Measurements from ENCODE around the gene CABCOCO1. TPM values are rescaled to one million over a fixed set of nuclear protein-coding genes. Genes with fewer than 3 reads are reported as not detected.
"Not testable (repeated sequence)": the region's sequence is repeated elsewhere in the genome, so short reads cannot be mapped to it uniquely, and the experiment has no call there.

CABCOCO1 gene
- total and polyA plus RNA-seq, 4 donors, result 3.8 to 15.4 (median 10.1) TPM

DNA sequence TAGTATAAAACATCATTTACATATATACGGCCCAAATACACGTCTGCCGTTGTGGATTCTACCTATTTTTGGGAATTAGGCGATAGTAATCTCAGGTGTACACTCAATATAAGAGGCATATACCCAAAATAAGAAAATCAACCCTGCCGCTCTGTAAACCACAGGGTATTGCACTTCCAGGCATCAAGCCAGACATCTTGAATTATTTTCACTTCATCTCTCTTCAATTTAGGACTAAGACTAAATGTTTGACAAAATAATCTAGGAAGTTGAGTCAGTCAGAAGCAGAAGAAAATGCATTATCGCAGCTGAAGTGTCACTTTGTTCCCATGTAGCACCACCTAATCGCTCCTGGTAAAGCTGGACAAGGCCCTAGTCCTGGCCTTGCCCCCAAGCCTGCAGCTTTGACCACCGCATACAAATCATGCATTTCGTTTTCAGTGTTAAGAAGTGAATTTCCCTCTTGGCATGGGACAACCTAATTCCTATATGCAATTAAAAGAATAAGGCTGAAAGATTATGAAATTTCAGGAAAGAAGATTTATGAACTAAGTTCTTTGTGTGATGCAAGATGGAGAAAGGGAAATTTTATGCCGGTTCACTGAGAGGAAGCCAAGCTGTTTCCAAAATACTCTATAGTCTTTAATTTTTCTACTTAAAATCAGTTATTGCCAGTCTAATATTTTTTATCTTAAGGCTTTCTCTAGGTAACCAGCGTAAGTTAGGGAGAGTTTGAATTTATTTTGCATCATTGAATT lies 26.0 kb downstream of the CABCOCO1 start:
- H3K9me3 ChIP-seq (ENCODE audit: control insufficient read depth in 4 of 4, insufficient read depth in 3 of 4, low read length in 3 of 4), result no peaks in the 10 kb centered on the region
- WGBS, 2 donors, result 91 to 92% methylated on average over 11 of the region's 11 CpGs
- H3K4me1 ChIP-seq (ENCODE audit: control insufficient read depth in 5 of 5, insufficient read depth in 5 of 5, low read length in 5 of 5), result peaks cover 0 to 14% (median 0%) of the 10 kb centered on the region in 5 donors
- no peak overlapping the region for H3K27ac ChIP-seq (ENCODE audit: low read depth in 1 of 2, low read length in 1 of 2)
- H3K4me3 ChIP-seq, result no peak overlapping the region
- no peaks in the 10 kb centered on the region for H3K27me3 ChIP-seq (ENCODE audit: control insufficient read depth in 3 of 3, insufficient read depth in 3 of 3, low read length in 2 of 3)
- no peak for TF ChIP-seq CTCF (IDR thresholded peaks at IDR 0.05; ENCODE audit: control extremely low read depth, extremely low read depth)
- no peaks in the 10 kb centered on the region for H3K36me3 ChIP-seq (ENCODE audit: control insufficient read depth in 4 of 4, insufficient read depth in 4 of 4, low read length in 4 of 4)
- no peak overlapping the region for H3K9ac ChIP-seq (ENCODE audit: insufficient read depth in 1 of 2, low read length in 2 of 2)
- ATAC-seq (ENCODE audit: insufficient read depth, low FRiP score) (no peak), DNase-seq (peak in 1 of 3 donors; percentile 44)

GRCh38 chr10:61691667-61692066 lies 28.9 kb downstream of the CABCOCO1 start:
- not testable (repeated sequence) for H3K36me3 ChIP-seq (ENCODE audit: control insufficient read depth in 4 of 4, insufficient read depth in 4 of 4, low read length in 4 of 4); H3K27me3 ChIP-seq (ENCODE audit: control insufficient read depth in 3 of 3, insufficient read depth in 3 of 3, low read length in 2 of 3); DNase-seq; H3K9ac ChIP-seq (ENCODE audit: insufficient read depth in 1 of 2, low read length in 2 of 2); H3K4me3 ChIP-seq; H3K9me3 ChIP-seq (ENCODE audit: control insufficient read depth in 4 of 4, insufficient read depth in 3 of 4, low read length in 3 of 4); H3K27ac ChIP-seq (ENCODE audit: low read depth in 1 of 2, low read length in 1 of 2); ATAC-seq (ENCODE audit: insufficient read depth, low FRiP score)
- H3K4me1 ChIP-seq (ENCODE audit: control insufficient read depth in 5 of 5, insufficient read depth in 5 of 5, low read length in 5 of 5), result peaks cover 0 to 14% (median 0%) of the 10 kb centered on the region in 5 donors
- 91 to 99% methylated on average over 2 of the region's 2 CpGs for WGBS, 2 donors

GRCh38 chr10:61692447-61693010 lies 29.8 kb downstream of the CABCOCO1 start:
- Histone ChIP-seq H3K9ac (ENCODE audit: insufficient read depth in 1 of 2, low read length in 2 of 2) (no peak overlapping the region), H3K4me3 (no peak overlapping the region), H3K4me1 (ENCODE audit: control insufficient read depth in 5 of 5, insufficient read depth in 5 of 5, low read length in 5 of 5) (peaks cover 0 to 14% (median 0%) of the 10 kb centered on the region in 5 donors), H3K36me3 (ENCODE audit: control insufficient read depth in 4 of 4, insufficient read depth in 4 of 4, low read length in 4 of 4) (no peaks in the 10 kb centered on the region), H3K27ac (ENCODE audit: low read depth in 1 of 2, low read length in 1 of 2) (no peak overlapping the region), H3K9me3 (ENCODE audit: control insufficient read depth in 4 of 4, insufficient read depth in 3 of 4, low read length in 3 of 4) (no peaks in the 10 kb centered on the region), H3K27me3 (ENCODE audit: control insufficient read depth in 3 of 3, insufficient read depth in 3 of 3, low read length in 2 of 3) (no peaks in the 10 kb centered on the region)
- no peak for ATAC-seq (ENCODE audit: insufficient read depth, low FRiP score)
- 76 to 84% methylated on average over 3 of the region's 3 CpGs for WGBS, 2 donors
- DNase-seq, result peak in 2 of 3 donors; percentile 58 to 62
- no peak for TF ChIP-seq CTCF (IDR thresholded peaks at IDR 0.05; ENCODE audit: control extremely low read depth, extremely low read depth)

DNA sequence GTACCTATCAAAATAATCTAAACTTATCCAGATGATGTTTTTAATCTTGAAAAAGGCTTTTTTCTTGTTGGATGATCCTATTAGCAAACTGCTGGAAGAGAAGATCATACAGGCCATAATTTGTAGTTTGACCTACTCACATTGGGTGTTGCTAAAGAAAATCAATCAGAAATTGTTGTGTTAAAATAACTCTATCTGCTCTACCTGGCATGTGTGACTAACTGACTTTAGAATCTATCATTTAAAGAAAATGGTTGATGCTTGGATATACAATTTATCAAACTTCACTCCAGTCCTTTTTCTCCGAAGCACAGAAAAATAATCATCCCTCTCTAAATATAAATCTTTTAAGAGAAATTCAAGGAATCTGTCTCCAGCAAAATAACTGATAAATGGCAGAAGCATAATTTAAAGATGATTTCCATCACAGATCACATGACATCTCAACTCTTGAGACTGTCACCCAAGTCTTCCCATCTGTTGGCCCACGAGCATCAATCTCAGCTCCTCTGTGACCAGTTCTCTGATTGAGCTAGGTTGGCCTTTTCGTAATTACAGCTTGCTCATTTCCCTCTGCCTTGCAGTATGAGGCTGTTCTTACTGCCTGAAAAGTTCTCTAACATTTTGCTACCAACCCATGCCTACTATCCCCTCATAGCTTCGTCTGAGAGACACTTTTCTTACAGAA lies 36.4 kb downstream of the CABCOCO1 start:
- H3K9ac ChIP-seq (ENCODE audit: insufficient read depth in 1 of 2, low read length in 2 of 2), result no peak overlapping the region
- H3K4me3 ChIP-seq, result no peak overlapping the region
- no peak for TF ChIP-seq CTCF (IDR thresholded peaks at IDR 0.05; ENCODE audit: control extremely low read depth, extremely low read depth)
- H3K27ac ChIP-seq (ENCODE audit: low read depth in 1 of 2, low read length in 1 of 2), result no peak overlapping the region
- ATAC-seq (ENCODE audit: insufficient read depth, low FRiP score) (no peak), DNase-seq (no peak)
- H3K9me3 ChIP-seq (ENCODE audit: control insufficient read depth in 4 of 4, insufficient read depth in 3 of 4, low read length in 3 of 4), result no peaks in the 10 kb centered on the region
- H3K36me3 ChIP-seq (ENCODE audit: control insufficient read depth in 4 of 4, insufficient read depth in 4 of 4, low read length in 4 of 4), result no peaks in the 10 kb centered on the region
- H3K4me1 ChIP-seq (ENCODE audit: control insufficient read depth in 5 of 5, insufficient read depth in 5 of 5, low read length in 5 of 5), result peaks cover 0 to 5% (median 0%) of the 10 kb centered on the region in 5 donors
- no peaks in the 10 kb centered on the region for H3K27me3 ChIP-seq (ENCODE audit: control insufficient read depth in 3 of 3, insufficient read depth in 3 of 3, low read length in 2 of 3)
- 91 to 93% methylated on average over 4 of the region's 4 CpGs for WGBS, 2 donors

All from lung (tissue), 12 donors.